PC-9 (cell line): ENCODE data around the gene ABAT. TPM values are rescaled to one million over a fixed set of nuclear protein-coding genes. Genes with fewer than 3 reads are reported as not detected.

Experiments
- BruUV-seq: library from RNA; stranded (reverse); fragments of 400-500 nt; replicated peaks from 2 replicates; lab custom pipeline; 2021; lab: Mats Ljungman, UMichigan
- CTCF ChIA-PET: fragments of 300-600 bp; sonication (Branson Sonifier 250); formaldehyde crosslinking; loops from one replicate; lab custom pipeline; 2022; ENCODE audit warnings: antibody characterized with exemption; lab: Charles Lee
- POLR2A ChIA-PET: fragments of 300-600 bp; sonication (Branson Sonifier 250); formaldehyde crosslinking; loops from one replicate; lab custom pipeline; 2022; ENCODE audit warnings: antibody characterized with exemption; ENCODE audit not compliant: unreplicated experiment; lab: Charles Lee
- DNase-seq, 2 experiments: peaks; one replicate each; pipeline versions ENCODE4 v3.0.0 to v3.0.0-alpha.2; 2015 to 2022; ENCODE audit warnings: mixed read lengths in 1 of 2
- H2AFZ ChIP-seq: fragments of 200-600 bp; sonication (generic); 2 replicates; pipeline ENCODE4 v1.8.1; 2017; ENCODE audit warnings: antibody characterized with exemption
- H3F3A ChIP-seq: fragments of 200-600 bp; sonication (generic); 2 replicates; pipeline ENCODE4 v1.8.1; 2017; ENCODE audit warnings: antibody characterized with exemption, mild to moderate bottlenecking, low read depth; ENCODE audit not compliant: insufficient read depth
- H3K27ac ChIP-seq: fragments of 200-600 bp; sonication (generic); 2 replicates; pipeline ENCODE4 v1.6.1; 2016; ENCODE audit warnings: mixed run types
- H3K27me3 ChIP-seq: fragments of 200-600 bp; sonication (generic); 2 replicates; pipeline ENCODE4 v1.6.1; 2016; ENCODE audit warnings: low read depth, mixed run types; ENCODE audit not compliant: insufficient read depth
- H3K36me3 ChIP-seq: fragments of 200-600 bp; sonication (generic); 2 replicates; pipeline ENCODE4 v1.6.1; 2016; ENCODE audit warnings: low read depth, mixed run types
- H3K4me1 ChIP-seq: fragments of 200-600 bp; sonication (generic); replicated peaks from 2 replicates; pipeline ENCODE4 v1.6.1; 2016; ENCODE audit warnings: mixed run types; ENCODE audit not compliant: insufficient read depth
- H3K4me2 ChIP-seq: fragments of 200-600 bp; sonication (generic); 2 replicates; pipeline ENCODE4 v1.6.1; 2017; ENCODE audit warnings: mixed run types
- H3K4me3 ChIP-seq: fragments of 200-600 bp; sonication (generic); 2 replicates; pipeline ENCODE4 v1.6.1; 2016; ENCODE audit warnings: mixed run types
- H3K79me2 ChIP-seq: fragments of 200-600 bp; sonication (generic); 2 replicates; pipeline ENCODE4 v1.6.1; 2017; ENCODE audit warnings: low read depth, mixed run types
- H3K9me2 ChIP-seq: fragments of 200-600 bp; sonication (generic); 2 replicates; pipeline ENCODE4 v1.8.1; 2017; ENCODE audit warnings: mild to moderate bottlenecking; ENCODE audit not compliant: insufficient read depth
- H3K9me3 ChIP-seq: fragments of 200-600 bp; sonication (generic); 2 replicates; pipeline ENCODE4 v1.8.1; 2016; ENCODE audit warnings: low read depth; ENCODE audit not compliant: insufficient read depth
- H4K20me1 ChIP-seq: fragments of 200-600 bp; sonication (generic); 2 replicates; pipeline ENCODE4 v1.8.1; 2017; ENCODE audit not compliant: insufficient read depth
- EZH2 ChIP-seq: fragments of 200-600 bp; sonication (generic); IDR thresholded peaks from 2 replicates; pipeline ENCODE4 v1.8.0; 2017; ENCODE audit warnings: antibody characterized with exemption, low read depth
- intact Hi-C: fragments of 100-400 bp; cut with micrococcal nuclease; formaldehyde crosslinking; loops from one replicate; pipeline ENCODE4 v1.10.0; 2022; ENCODE audit not compliant: unreplicated experiment
- total RNA-seq: library from RNA; stranded (reverse); gene quantifications from 2 replicates; pipeline ENCODE4 v1.2.3, GENCODE V29; 2021
- TF ChIP-seq, protein P1 (sequence below): fragments of 200-600 bp; sonication (generic); conservative IDR thresholded peaks from 2 replicates; pipeline ENCODE4 v1.6.1; 2017; ENCODE audit warnings: mixed run types, antibody characterized with exemption, mild to moderate bottlenecking, moderate library complexity

ABAT gene
- total RNA-seq, 1 experiment from 2014 or later, result 12.9 TPM

DNA sequence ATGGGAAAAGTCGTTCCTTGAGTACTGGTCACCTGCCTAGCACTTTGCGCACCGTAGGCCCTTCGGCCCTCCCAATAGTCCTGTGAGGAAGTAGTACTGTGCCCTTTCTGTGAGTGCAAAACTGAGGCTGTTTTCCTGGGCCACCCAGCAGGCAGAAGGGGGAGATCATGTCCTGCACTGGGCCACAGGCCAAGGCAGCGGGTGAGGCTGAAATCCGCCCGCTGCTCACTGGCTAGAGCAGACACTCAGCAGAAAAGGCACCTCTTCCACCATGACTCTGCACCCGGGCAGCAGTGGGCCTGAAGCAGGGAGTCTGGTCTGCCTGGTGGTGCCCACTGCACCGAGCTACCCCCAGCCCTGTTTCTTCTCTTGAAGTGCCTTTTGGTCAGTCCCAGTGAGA, 32.7 kb upstream of the ABAT start:
- Histone ChIP-seq H3K27ac (no peak overlapping the region), H3K36me3 (peaks cover 13% of the 10 kb centered on the region; the same call in 1 of the 2 replicates), H3K4me1 (no peaks in the 10 kb centered on the region), H3K9me2 (no peaks in the 10 kb centered on the region), H3F3A (no peaks in the 10 kb centered on the region), H4K20me1 (no peaks in the 10 kb centered on the region), H3K79me2 (no peaks in the 10 kb centered on the region), H3K4me2 (no peak overlapping the region), H2AFZ (no peak overlapping the region), H3K4me3 (no peak overlapping the region), H3K27me3 (no peaks in the 10 kb centered on the region), H3K9me3 (no peaks in the 10 kb centered on the region)
- intact Hi-C loops, result no loop called here
- ChIA-PET POLR2A (no interaction called here), CTCF (no interaction called here)
- TF ChIP-seq, protein P1, sequence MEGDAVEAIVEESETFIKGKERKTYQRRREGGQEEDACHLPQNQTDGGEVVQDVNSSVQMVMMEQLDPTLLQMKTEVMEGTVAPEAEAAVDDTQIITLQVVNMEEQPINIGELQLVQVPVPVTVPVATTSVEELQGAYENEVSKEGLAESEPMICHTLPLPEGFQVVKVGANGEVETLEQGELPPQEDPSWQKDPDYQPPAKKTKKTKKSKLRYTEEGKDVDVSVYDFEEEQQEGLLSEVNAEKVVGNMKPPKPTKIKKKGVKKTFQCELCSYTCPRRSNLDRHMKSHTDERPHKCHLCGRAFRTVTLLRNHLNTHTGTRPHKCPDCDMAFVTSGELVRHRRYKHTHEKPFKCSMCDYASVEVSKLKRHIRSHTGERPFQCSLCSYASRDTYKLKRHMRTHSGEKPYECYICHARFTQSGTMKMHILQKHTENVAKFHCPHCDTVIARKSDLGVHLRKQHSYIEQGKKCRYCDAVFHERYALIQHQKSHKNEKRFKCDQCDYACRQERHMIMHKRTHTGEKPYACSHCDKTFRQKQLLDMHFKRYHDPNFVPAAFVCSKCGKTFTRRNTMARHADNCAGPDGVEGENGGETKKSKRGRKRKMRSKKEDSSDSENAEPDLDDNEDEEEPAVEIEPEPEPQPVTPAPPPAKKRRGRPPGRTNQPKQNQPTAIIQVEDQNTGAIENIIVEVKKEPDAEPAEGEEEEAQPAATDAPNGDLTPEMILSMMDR, result no peak
- TF ChIP-seq EZH2, result no peak
- no peak for DNase-seq
- no TSS peak for BruUV-seq

DNA sequence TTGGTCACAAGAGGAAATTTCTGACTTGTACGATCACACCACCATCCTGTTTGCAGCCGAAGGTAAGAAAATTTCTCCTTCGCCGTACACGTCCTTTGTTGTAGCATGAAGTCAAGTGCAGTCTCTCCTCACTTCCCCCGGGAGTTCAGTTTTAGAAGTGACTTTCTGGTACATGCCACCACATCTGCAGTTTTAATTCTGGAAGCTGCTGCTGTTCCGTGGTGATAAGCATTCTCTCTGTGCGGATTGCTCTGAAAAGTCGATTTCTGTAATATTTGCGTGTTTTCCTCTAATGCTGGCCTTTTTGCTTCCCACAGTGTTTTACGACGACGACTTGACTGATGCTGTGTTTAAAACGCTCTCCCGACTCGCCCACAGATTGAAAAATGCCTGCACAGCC, 32.3 kb upstream of the ABAT start:
- Histone ChIP-seq H3K79me2 (no peaks in the 10 kb centered on the region), H3K9me2 (no peaks in the 10 kb centered on the region), H3F3A (no peaks in the 10 kb centered on the region), H3K4me2 (no peak overlapping the region), H3K27me3 (no peaks in the 10 kb centered on the region), H2AFZ (no peak overlapping the region), H3K36me3 (peaks cover 13% of the 10 kb centered on the region; the same call in 1 of the 2 replicates), H4K20me1 (no peaks in the 10 kb centered on the region), H3K4me3 (no peak overlapping the region), H3K4me1 (no peaks in the 10 kb centered on the region), H3K27ac (no peak overlapping the region), H3K9me3 (no peaks in the 10 kb centered on the region)
- no TSS peak for BruUV-seq
- no peak for TF ChIP-seq EZH2
- TF ChIP-seq, protein P1, result no peak
- intact Hi-C loops, result no loop called here
- no peak for DNase-seq
- ChIA-PET POLR2A (no interaction called here), CTCF (no interaction called here)

DNA sequence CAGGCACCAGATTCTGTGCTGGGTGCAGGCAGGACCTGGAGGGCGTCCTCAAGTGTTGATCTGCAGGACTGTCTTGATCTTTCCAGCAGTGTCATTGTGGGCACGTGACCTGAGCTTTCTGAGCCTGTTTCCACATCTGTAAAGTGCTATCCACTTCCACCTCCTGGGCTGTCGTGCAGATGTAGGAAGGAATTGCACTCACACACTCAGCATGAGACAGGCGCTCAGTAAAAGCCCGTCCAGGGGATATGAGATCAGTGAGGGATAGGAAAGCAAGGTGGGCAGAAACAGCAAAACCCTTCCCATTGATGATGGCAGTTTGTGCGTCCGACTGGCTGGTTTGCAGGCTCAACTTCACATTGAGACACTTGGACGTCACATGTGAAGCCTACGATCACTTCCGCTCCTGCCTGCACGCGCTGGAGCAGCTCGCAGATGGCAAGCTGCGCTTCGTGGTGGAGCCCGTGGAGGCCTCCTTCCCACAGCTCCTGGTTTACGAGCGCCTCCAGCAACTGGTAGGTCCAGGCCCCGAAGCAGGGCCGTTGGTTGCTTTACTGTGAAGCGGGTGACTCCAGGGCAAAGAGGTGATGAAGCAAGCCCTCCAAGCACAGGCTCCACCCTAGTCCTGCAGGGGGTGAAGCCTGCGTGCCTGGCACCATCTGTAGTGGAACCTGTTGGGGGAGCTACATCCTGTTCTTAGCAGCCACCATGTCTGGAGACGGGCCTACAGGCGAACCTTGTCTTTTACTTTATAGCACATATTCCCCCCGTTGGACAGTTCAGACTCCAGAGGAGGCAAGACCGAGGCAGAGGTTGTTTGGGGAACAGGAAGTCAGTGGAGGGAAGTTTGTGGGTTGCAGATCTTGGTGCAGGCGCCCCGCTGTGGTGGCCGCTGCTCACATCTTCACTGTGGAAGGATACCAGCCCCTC, 29.9 kb upstream of the ABAT start:
- H3K4me2 ChIP-seq, result no peak overlapping the region
- DNase-seq, result no peak
- H3K27ac ChIP-seq, result no peak overlapping the region
- H3K4me3 ChIP-seq, result no peak overlapping the region
- H3K9me2 ChIP-seq, result no peaks in the 10 kb centered on the region
- H3F3A ChIP-seq, result no peaks in the 10 kb centered on the region
- no peaks in the 10 kb centered on the region for H3K79me2 ChIP-seq
- intact Hi-C loops, result no loop called here
- no peaks in the 10 kb centered on the region for H3K27me3 ChIP-seq
- H3K36me3 ChIP-seq, result peaks cover 13% of the 10 kb centered on the region; the same call in 1 of the 2 replicates
- H4K20me1 ChIP-seq, result no peaks in the 10 kb centered on the region
- TF ChIP-seq EZH2, result no peak
- TF ChIP-seq, protein P1, result no peak
- H2AFZ ChIP-seq, result no peak overlapping the region
- no peaks in the 10 kb centered on the region for H3K4me1 ChIP-seq
- POLR2A ChIA-PET, result no interaction called here
- no TSS peak for BruUV-seq
- H3K9me3 ChIP-seq, result no peaks in the 10 kb centered on the region
- CTCF ChIA-PET, result no interaction called here
